Tibial nerve (tissue), 3 donors: ENCODE data around the gene FBXO21.

ENCODE experiments used
- EP300 ChIP-seq, 2 donors: sonication (generic); formaldehyde crosslinking; IDR thresholded peaks; one replicate each; pipeline ENCODE4 v1.6.1; 2017; ENCODE audit warnings: antibody characterized with exemption in 2 of 2, mild to moderate bottlenecking in 1 of 2
- POLR2A ChIP-seq, 2 donors: fragments of 450-650 bp; IDR thresholded peaks; one replicate each; pipeline ENCODE4 v1.6.1; 2017; ENCODE audit warnings: antibody characterized with exemption in 2 of 2, mild to moderate bottlenecking in 2 of 2, moderate library complexity in 2 of 2

- TF ChIP-seq EP300 (IDR thresholded peaks at IDR 0.05) = no peak
- no peak for TF ChIP-seq POLR2A (IDR thresholded peaks at IDR 0.05)
These were observed 84.4 kb downstream of the FBXO21 start for GRCh38 chr12:117105902-117106301.
